ENCODE measurements around the gene GNAT1. TPM values are rescaled to one million over a fixed set of nuclear protein-coding genes. Genes with fewer than 3 reads are reported as not detected.

Gene GNAT1
- total and polyA plus RNA-seq, 2 donors (not counting 1 experiment from before 2014, with no cell fraction given): not detected

- Mint-ChIP-seq H3K4me3 (peak overlapping the region; percentile 84), H3K27me3 (peaks cover 34% of the 10 kb centered on the region), H3K4me1 (peaks cover 15% of the 10 kb centered on the region), H3K27ac (no peak overlapping the region), H3K9me3 (ENCODE audit: insufficient read depth) (no peaks in the 10 kb centered on the region)
- DNase-seq: peak; percentile 64
- Histone ChIP-seq H4K20me1 (ENCODE audit: control insufficient read depth, insufficient read depth, low read length, poor library complexity, severe bottlenecking) (peaks cover 9% of the 10 kb centered on the region), H3K4me1 (ENCODE audit: control insufficient read depth in 2 of 2, insufficient read depth in 2 of 2, low read length in 2 of 2) (peaks cover 14 to 20% of the 10 kb centered on the region in 2 donors), H3K27me3 (replicated peaks in 1 of 4; ENCODE audit: control extremely low read depth in 1 of 4, control insufficient read depth in 3 of 4, insufficient read depth in 4 of 4, low read length in 3 of 4) (peaks cover 0 to 48% (median 19%) of the 10 kb centered on the region in 4 experiments), H3K79me2 (ENCODE audit: control insufficient read depth, insufficient read depth, low read length) (no peaks in the 10 kb centered on the region), H3K36me3 (replicated peaks in 1 of 2; ENCODE audit: control extremely low read depth in 1 of 2, control insufficient read depth in 1 of 2, extremely low read depth in 1 of 2, insufficient read depth in 2 of 2, low read length in 1 of 2) (no peaks in the 10 kb centered on the region), H3K4me2 (replicated peaks; ENCODE audit: low read depth, low read length, poor library complexity, severe bottlenecking) (peak overlapping the region; percentile 98), H3K9me3 (ENCODE audit: control extremely low read depth in 1 of 3, control insufficient read depth in 2 of 3, insufficient read depth in 1 of 3, low read length in 2 of 3) (peaks cover 0 to 6% (median 0%) of the 10 kb centered on the region in 3 donors), H3K9ac (ENCODE audit: low read length) (peak overlapping the region; percentile 60), H2AFZ (ENCODE audit: insufficient read depth, low read depth, low read length, poor library complexity, severe bottlenecking) (peak overlapping the region; percentile 73), H3K27ac (ENCODE audit: low read length in 2 of 2) (no peak overlapping the region), H3K4me3 (ENCODE audit: control extremely low read depth in 1 of 5, extremely low read depth in 1 of 5, insufficient read depth in 1 of 5, low read depth in 2 of 5, low read length in 4 of 5) (peak overlapping the region in 4 of 5 experiments; percentile 17 to 60 (median 54))
- ChIA-PET CTCF (interaction anchor here (0.6 kb wide), 1 partner anchor 107 kb away, joined by 3 read pairs; no protein-coding TSS in a partner anchor), POLR2A (no interaction called here)
- TF ChIP-seq, protein P1, sequence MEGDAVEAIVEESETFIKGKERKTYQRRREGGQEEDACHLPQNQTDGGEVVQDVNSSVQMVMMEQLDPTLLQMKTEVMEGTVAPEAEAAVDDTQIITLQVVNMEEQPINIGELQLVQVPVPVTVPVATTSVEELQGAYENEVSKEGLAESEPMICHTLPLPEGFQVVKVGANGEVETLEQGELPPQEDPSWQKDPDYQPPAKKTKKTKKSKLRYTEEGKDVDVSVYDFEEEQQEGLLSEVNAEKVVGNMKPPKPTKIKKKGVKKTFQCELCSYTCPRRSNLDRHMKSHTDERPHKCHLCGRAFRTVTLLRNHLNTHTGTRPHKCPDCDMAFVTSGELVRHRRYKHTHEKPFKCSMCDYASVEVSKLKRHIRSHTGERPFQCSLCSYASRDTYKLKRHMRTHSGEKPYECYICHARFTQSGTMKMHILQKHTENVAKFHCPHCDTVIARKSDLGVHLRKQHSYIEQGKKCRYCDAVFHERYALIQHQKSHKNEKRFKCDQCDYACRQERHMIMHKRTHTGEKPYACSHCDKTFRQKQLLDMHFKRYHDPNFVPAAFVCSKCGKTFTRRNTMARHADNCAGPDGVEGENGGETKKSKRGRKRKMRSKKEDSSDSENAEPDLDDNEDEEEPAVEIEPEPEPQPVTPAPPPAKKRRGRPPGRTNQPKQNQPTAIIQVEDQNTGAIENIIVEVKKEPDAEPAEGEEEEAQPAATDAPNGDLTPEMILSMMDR (IDR thresholded peaks at IDR 0.05): no peak
- TF ChIP-seq EZH2 (IDR thresholded peaks at IDR 0.05; ENCODE audit: borderline replicate concordance, insufficient read depth, low read depth, low read length, poor library complexity, severe bottlenecking): no peak
- ATAC-seq (ENCODE audit: low read depth): peak; percentile 15
- intact Hi-C loops (cut with micrococcal nuclease): loop anchor here (2.0 kb wide), 1 partner anchor 72 kb away; no protein-coding TSS in a partner anchor
- 2% methylated on average over 34 of the region's 34 CpGs for WGBS (ENCODE audit: insufficient coverage)
These were observed 37.0 kb upstream of the GNAT1 start for GRCh38 chr3:50154476-50154839.

DNA sequence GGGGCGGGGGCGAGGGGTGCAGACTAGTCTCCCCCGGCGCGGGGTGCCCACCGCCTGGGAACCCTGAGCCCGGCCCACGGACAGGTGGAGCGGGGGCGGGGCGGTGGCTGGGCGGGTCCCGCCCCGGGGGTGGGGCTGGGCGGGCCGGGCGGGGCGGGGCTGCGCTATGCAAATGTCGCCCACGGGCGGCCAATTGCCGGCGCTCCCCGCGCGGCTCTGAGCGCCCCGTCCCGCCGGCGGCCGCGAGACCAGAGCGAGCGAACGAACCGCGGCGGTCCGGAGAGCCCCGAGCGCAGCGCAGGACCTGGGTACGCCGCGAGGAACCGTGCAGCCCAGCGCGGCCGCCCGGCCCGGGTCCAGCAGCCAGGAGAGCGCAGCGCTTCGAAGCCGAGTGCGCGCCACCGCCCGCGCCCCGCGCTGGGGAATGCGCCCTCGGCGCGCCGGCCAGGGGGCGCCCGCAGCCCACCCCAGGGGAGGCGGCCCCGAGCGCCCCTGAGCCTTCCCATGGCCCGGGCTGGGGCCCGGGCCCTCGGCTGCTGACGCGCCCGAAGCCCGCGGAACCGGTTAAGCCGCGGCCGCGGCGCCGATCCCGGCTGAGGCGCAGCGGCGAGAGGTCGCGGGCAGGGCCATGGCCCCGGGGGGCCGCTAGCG lies 36.4 kb upstream of the GNAT1 start, which contains the start of gene SEMA3F:
Gene SEMA3F, plus strand, starts transcription at position 485 of the 651 bp plus-strand sequence. CDS start 4,299 bp downstream, outside the sequence.
- intact Hi-C loops (cut with micrococcal nuclease): loop anchor here (1.0 to 2.0 kb wide), 2 partner anchors 37 to 72 kb away; no protein-coding TSS in a partner anchor
- Mint-ChIP-seq H3K4me1 (peaks cover 15% of the 10 kb centered on the region), H3K27me3 (peaks cover 34% of the 10 kb centered on the region), H3K9me3 (ENCODE audit: insufficient read depth) (no peaks in the 10 kb centered on the region), H3K27ac (peak within 1 kb of the TSS; percentile 26), H3K4me3 (peak within 1 kb of the TSS; percentile 86)
- Histone ChIP-seq H4K20me1 (ENCODE audit: control insufficient read depth, insufficient read depth, low read length, poor library complexity, severe bottlenecking) (peaks cover 9% of the 10 kb centered on the region), H3K4me1 (ENCODE audit: control insufficient read depth in 2 of 2, insufficient read depth in 2 of 2, low read length in 2 of 2) (peaks cover 14 to 20% of the 10 kb centered on the region in 2 donors), H3K4me3 (ENCODE audit: control extremely low read depth in 1 of 5, extremely low read depth in 1 of 5, insufficient read depth in 1 of 5, low read depth in 2 of 5, low read length in 4 of 5) (peak within 1 kb of the TSS in 4 of 5 experiments; percentile 17 to 60 (median 54)), H3K4me2 (replicated peaks; ENCODE audit: low read depth, low read length, poor library complexity, severe bottlenecking) (peak within 1 kb of the TSS; percentile 98), H3K9me3 (ENCODE audit: control extremely low read depth in 1 of 3, control insufficient read depth in 2 of 3, insufficient read depth in 1 of 3, low read length in 2 of 3) (peaks cover 0 to 6% (median 0%) of the 10 kb centered on the region in 3 donors), H3K27me3 (replicated peaks in 1 of 4; ENCODE audit: control extremely low read depth in 1 of 4, control insufficient read depth in 3 of 4, insufficient read depth in 4 of 4, low read length in 3 of 4) (peaks cover 0 to 48% (median 19%) of the 10 kb centered on the region in 4 experiments), H3K79me2 (ENCODE audit: control insufficient read depth, insufficient read depth, low read length) (no peaks in the 10 kb centered on the region), H3K9ac (ENCODE audit: low read length) (peak within 1 kb of the TSS; percentile 60), H2AFZ (ENCODE audit: insufficient read depth, low read depth, low read length, poor library complexity, severe bottlenecking) (peak within 1 kb of the TSS; percentile 73), H3K27ac (ENCODE audit: low read length in 2 of 2) (no peak within 1 kb of the TSS), H3K36me3 (replicated peaks in 1 of 2; ENCODE audit: control extremely low read depth in 1 of 2, control insufficient read depth in 1 of 2, extremely low read depth in 1 of 2, insufficient read depth in 2 of 2, low read length in 1 of 2) (no peaks in the 10 kb centered on the region)
- TF ChIP-seq, protein P1 (IDR thresholded peaks at IDR 0.05): no peak
- no peak for TF ChIP-seq EZH2 (IDR thresholded peaks at IDR 0.05; ENCODE audit: borderline replicate concordance, insufficient read depth, low read depth, low read length, poor library complexity, severe bottlenecking)
- ChIA-PET CTCF (interaction anchor here (0.6 kb wide), 1 partner anchor 106 kb away, joined by 3 read pairs; no protein-coding TSS in a partner anchor), POLR2A (no interaction called here)
- under 1% methylated on average over 98 of the region's 98 CpGs for WGBS (ENCODE audit: insufficient coverage)
- DNase-seq (peak; percentile 83), ATAC-seq (ENCODE audit: low read depth) (peak; percentile 89)
